ENCODE measurements around the gene TMEM273.
"Not testable (repeated sequence)": the region's sequence is repeated elsewhere in the genome, so short reads cannot be mapped to it uniquely, and the experiment has no call there.

Gene TMEM273

DNA sequence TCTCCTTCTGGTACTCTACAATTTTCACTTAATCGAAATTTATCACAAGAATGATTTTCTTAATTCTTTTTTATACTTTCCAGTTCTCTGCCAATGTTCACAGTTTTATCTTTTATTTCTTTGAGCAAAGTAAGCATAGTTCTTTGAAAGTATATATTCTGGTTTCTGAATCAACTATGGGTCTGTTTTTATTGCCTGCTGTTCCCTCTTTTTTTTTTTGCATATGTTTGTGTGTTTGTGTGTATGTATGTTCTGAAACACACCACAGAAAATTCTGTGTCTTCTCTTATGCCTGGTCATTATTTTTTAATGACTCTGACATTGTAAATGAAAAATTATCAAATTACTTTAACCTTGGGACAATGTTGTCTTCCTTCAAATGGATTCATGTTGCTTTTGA is 15.9 kb upstream of the TMEM273 start:
- H3K27me3 ChIP-seq (ENCODE audit: control insufficient read depth, insufficient read depth, low read length): peaks cover 52% of the 10 kb centered on the region
- H3K36me3 ChIP-seq (ENCODE audit: insufficient read depth, low read length): no peaks in the 10 kb centered on the region
- no peak overlapping the region for H3K9ac ChIP-seq (ENCODE audit: low read depth, low read length)
- H3K9me3 ChIP-seq (replicated peaks; ENCODE audit: low read length): no peaks in the 10 kb centered on the region
- no peak overlapping the region for H3K4me2 ChIP-seq (ENCODE audit: low read length)
- H3K4me3 ChIP-seq (ENCODE audit: low read length): no peak overlapping the region
- no peaks in the 10 kb centered on the region for H3K4me1 ChIP-seq (ENCODE audit: control insufficient read depth, insufficient read depth, low read length)

DNA sequence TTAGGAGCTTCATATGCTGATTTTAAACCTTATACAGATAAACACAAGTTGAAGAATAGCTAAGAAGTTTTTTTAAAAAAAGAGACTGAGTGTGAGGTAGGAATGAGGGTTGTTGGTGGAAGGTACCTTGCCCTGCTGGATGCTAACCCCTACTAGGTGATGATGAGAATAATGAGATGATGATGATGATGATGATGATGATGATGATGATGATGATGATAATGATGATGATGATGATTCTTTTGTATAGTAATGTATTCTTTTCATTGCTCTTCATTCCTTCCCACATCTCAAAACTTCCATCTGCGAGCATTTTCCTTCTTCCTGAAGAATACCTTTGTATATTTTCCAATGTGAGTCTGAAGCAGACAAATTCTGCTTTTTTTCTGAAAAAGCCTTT is 14.1 kb upstream of the TMEM273 start:
- Histone ChIP-seq H3K4me3 (ENCODE audit: low read length) (no peak overlapping the region), H3K9me3 (replicated peaks; ENCODE audit: low read length) (no peaks in the 10 kb centered on the region), H3K27me3 (ENCODE audit: control insufficient read depth, insufficient read depth, low read length) (peaks cover 42% of the 10 kb centered on the region), H3K4me2 (ENCODE audit: low read length) (no peak overlapping the region), H3K4me1 (ENCODE audit: control insufficient read depth, insufficient read depth, low read length) (no peaks in the 10 kb centered on the region), H3K36me3 (ENCODE audit: insufficient read depth, low read length) (no peaks in the 10 kb centered on the region), H3K9ac (ENCODE audit: low read depth, low read length) (no peak overlapping the region)

DNA sequence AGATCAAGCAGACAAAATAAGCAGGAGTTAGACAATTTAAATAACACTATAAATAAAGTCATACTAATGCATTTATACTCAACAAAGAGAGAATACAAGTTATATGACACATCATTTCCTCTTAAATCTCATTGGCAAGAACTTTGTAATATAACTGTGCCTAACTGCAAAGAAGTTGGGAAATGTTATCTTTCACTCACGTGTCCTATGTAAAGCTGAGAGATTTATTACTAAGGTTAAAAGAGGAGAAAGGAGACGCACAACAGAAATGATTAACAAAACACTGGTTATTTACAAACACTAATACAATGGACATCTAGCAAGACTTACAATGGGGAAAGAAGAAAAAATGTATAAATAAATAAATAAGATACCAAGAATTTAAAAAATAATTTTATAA is 12.7 kb upstream of the TMEM273 start:
- Histone ChIP-seq H3K27me3 (ENCODE audit: control insufficient read depth, insufficient read depth, low read length) (peaks cover 37% of the 10 kb centered on the region), H3K4me3 (ENCODE audit: low read length) (no peak overlapping the region), H3K9me3 (replicated peaks; ENCODE audit: low read length) (no peaks in the 10 kb centered on the region), H3K36me3 (ENCODE audit: insufficient read depth, low read length) (no peaks in the 10 kb centered on the region), H3K4me2 (ENCODE audit: low read length) (no peak overlapping the region), H3K9ac (ENCODE audit: low read depth, low read length) (no peak overlapping the region), H3K4me1 (ENCODE audit: control insufficient read depth, insufficient read depth, low read length) (no peaks in the 10 kb centered on the region)

DNA sequence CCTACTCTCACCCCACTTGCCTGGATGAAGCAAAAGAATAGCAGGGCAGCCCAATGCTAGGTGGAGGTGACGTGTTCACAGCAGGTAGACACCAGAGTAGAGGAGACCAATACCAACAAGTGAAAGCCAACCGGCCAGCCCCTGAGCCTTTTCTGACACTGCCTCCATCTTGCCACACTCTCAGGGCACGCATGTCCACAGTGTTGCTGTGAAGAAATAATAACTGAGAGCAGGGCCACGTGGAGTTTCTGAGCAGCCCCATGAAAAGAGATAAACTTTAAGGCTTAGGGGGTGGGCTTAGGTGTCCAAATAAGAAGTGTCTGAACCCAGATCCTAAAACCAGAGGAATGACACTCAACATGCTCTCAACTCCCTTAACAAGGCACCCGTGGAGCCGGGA is 9.0 kb upstream of the TMEM273 start:
- no peaks in the 10 kb centered on the region for H3K36me3 ChIP-seq (ENCODE audit: insufficient read depth, low read length)
- H3K9ac ChIP-seq (ENCODE audit: low read depth, low read length): no peak overlapping the region
- H3K4me1 ChIP-seq (ENCODE audit: control insufficient read depth, insufficient read depth, low read length): no peaks in the 10 kb centered on the region
- H3K9me3 ChIP-seq (replicated peaks; ENCODE audit: low read length): no peaks in the 10 kb centered on the region
- peaks cover 15% of the 10 kb centered on the region for H3K27me3 ChIP-seq (ENCODE audit: control insufficient read depth, insufficient read depth, low read length)
- no peak overlapping the region for H3K4me3 ChIP-seq (ENCODE audit: low read length)
- H3K4me2 ChIP-seq (ENCODE audit: low read length): no peak overlapping the region

DNA sequence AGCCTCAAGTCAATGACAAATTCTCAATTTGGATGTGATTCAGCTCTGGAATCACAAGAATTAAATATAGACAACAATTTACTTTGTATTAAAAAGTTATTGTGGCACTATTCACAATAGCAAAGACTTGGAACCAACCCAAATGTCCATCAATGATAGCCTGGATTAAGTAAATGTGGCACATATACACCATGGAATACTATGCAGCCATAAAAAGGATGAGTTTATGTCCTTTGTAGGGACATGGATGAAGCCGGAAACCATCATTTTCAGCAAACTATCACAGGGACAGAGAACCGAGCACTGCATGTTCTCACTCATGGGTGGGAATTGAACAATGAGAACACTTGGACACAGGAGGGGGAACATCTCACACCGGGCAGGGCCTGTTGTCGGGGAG is 7.7 kb upstream of the TMEM273 start:
- not testable (repeated sequence) for H3K9me3 ChIP-seq (replicated peaks; ENCODE audit: low read length); H3K36me3 ChIP-seq (ENCODE audit: insufficient read depth, low read length); H3K4me1 ChIP-seq (ENCODE audit: control insufficient read depth, insufficient read depth, low read length); H3K27me3 ChIP-seq (ENCODE audit: control insufficient read depth, insufficient read depth, low read length); H3K4me3 ChIP-seq (ENCODE audit: low read length); H3K9ac ChIP-seq (ENCODE audit: low read depth, low read length); H3K4me2 ChIP-seq (ENCODE audit: low read length)

DNA sequence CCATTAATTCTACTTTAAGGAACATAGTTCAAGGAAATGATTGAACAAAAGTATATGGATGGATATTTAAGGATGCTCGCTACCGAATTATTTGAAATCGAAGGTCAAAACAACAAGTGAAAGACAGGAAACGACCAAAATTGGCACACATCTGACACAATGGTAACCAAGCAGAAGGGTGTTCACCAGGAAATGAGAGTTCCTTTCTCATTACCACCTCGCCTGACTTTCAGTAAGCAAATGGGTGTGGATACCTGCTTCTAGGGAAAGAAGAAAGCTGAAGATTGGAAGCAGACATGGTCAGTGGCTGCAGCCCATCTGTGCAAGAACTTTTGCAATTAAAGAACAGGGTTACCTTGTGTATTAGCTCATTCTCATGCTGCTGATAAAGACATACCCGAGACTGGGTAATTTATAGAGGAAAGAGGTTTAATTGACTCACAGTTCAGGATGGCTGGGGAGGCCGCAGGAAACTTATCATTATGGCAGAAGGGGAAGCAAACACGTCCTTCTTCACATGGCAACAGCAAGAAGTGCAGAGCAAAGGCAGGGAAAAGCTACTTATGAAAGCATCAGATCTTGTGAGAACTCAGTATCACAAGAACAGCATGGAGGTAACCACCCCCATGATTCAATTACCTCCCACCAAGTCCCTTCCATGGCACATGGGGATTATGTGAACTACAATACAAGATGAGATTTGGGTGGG is 6.2 kb upstream of the TMEM273 start:
- peaks cover 19% of the 10 kb centered on the region for H3K27me3 ChIP-seq (ENCODE audit: control insufficient read depth, insufficient read depth, low read length)
- H3K4me3 ChIP-seq (ENCODE audit: low read length): no peak overlapping the region
- H3K36me3 ChIP-seq (ENCODE audit: insufficient read depth, low read length): no peaks in the 10 kb centered on the region
- H3K9ac ChIP-seq (ENCODE audit: low read depth, low read length): no peak overlapping the region
- H3K4me1 ChIP-seq (ENCODE audit: control insufficient read depth, insufficient read depth, low read length): no peaks in the 10 kb centered on the region
- no peaks in the 10 kb centered on the region for H3K9me3 ChIP-seq (replicated peaks; ENCODE audit: low read length)
- no peak overlapping the region for H3K4me2 ChIP-seq (ENCODE audit: low read length)

DNA sequence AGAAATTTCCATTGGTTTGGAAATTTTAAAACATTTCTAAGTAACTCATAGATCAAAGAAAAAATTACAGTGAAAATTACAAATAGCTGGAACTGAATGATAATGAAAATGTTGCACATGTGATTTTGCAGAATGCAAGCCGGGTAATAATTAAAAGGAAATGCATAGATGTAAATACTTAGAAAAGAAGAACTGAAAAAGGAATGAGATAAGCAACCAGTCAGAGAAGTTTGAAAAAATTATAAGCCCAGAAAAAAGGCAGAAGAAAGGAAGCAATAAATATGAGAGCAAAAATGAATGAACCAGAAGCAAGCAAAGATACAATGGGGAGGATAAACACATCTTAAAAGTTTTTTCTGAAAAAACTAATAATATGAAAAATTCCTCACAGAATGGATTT is 3.2 kb upstream of the TMEM273 start:
- no peaks in the 10 kb centered on the region for H3K4me1 ChIP-seq (ENCODE audit: control insufficient read depth, insufficient read depth, low read length)
- H3K4me3 ChIP-seq (ENCODE audit: low read length): no peak overlapping the region
- peaks cover 48% of the 10 kb centered on the region for H3K27me3 ChIP-seq (ENCODE audit: control insufficient read depth, insufficient read depth, low read length)
- no peak overlapping the region for H3K9ac ChIP-seq (ENCODE audit: low read depth, low read length)
- H3K4me2 ChIP-seq (ENCODE audit: low read length): no peak overlapping the region
- no peaks in the 10 kb centered on the region for H3K36me3 ChIP-seq (ENCODE audit: insufficient read depth, low read length)
- H3K9me3 ChIP-seq (replicated peaks; ENCODE audit: low read length): no peaks in the 10 kb centered on the region

DNA sequence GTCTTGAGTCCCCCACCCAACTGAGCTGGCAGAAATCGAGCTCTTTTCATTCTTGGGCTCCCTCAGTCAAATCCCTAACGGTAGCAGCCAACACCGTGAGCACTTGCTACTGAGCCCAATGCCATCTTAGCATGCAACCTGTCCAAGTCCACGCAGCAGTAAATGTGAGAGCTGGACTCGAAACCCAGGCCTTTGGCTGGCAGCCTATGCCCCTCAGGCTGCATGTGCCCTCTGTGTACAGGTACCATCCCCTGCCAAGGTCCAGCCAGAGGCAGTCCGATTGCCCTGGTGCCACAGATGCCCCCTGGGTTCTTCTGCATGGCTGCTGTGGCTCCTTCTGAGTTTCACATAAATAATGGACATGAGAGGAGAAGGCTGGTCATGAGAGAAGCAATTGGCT is 1.2 kb upstream of the TMEM273 start:
- peaks cover 53% of the 10 kb centered on the region for H3K27me3 ChIP-seq (ENCODE audit: control insufficient read depth, insufficient read depth, low read length)
- H3K4me1 ChIP-seq (ENCODE audit: control insufficient read depth, insufficient read depth, low read length): no peaks in the 10 kb centered on the region
- H3K9me3 ChIP-seq (replicated peaks; ENCODE audit: low read length): no peaks in the 10 kb centered on the region
- no peak overlapping the region for H3K4me3 ChIP-seq (ENCODE audit: low read length)
- H3K9ac ChIP-seq (ENCODE audit: low read depth, low read length): no peak overlapping the region
- no peak overlapping the region for H3K4me2 ChIP-seq (ENCODE audit: low read length)
- H3K36me3 ChIP-seq (ENCODE audit: insufficient read depth, low read length): no peaks in the 10 kb centered on the region

DNA sequence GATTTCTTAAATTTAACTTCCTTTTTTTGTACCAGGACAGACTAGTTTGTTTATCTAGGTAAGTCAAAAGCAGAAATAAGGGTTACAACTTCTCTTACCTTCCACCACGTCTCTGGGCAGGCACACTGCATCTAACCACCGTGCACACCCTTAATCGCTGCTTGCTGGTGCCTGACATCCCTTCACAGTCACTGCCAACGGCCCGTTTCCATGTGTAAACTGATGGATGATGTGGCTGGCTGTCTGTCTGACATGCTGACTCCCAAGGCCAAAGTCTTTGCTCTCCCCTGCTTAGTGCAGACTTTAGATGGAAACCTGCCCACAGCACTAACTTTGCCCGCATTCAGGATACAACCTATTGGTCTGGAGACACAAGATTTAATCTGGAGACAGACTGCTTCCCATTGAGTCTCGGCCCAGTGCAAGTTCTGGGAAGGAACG is 1.1 kb downstream of the TMEM273 start:
- Histone ChIP-seq H3K4me3 (ENCODE audit: low read length) (no peak overlapping the region), H3K4me2 (ENCODE audit: low read length) (no peak overlapping the region), H3K27me3 (ENCODE audit: control insufficient read depth, insufficient read depth, low read length) (peaks cover 55% of the 10 kb centered on the region), H3K4me1 (ENCODE audit: control insufficient read depth, insufficient read depth, low read length) (no peaks in the 10 kb centered on the region), H3K9ac (ENCODE audit: low read depth, low read length) (no peak overlapping the region), H3K9me3 (replicated peaks; ENCODE audit: low read length) (no peaks in the 10 kb centered on the region), H3K36me3 (ENCODE audit: insufficient read depth, low read length) (no peaks in the 10 kb centered on the region)

DNA sequence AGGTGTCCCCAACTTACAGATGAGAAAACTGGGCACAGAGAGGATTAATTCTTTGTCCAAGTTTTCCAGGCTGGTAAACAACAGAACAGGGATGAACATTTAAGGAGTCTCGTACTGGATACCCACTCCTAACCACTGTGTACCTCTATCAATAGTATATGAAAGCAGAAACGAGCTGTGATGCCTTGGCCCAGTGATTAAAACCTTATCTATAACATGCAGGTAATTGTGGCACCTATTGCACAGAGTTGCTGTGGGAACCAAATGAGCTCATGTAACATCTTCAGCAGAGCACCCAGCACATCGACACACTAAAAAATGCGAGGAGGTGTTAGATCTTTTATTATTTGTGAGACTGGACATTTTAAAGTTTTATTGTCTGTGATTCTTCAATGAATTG is 1.6 kb downstream of the TMEM273 start:
- no peak overlapping the region for H3K9ac ChIP-seq (ENCODE audit: low read depth, low read length)
- H3K36me3 ChIP-seq (ENCODE audit: insufficient read depth, low read length): no peaks in the 10 kb centered on the region
- no peaks in the 10 kb centered on the region for H3K9me3 ChIP-seq (replicated peaks; ENCODE audit: low read length)
- no peaks in the 10 kb centered on the region for H3K4me1 ChIP-seq (ENCODE audit: control insufficient read depth, insufficient read depth, low read length)
- no peak overlapping the region for H3K4me2 ChIP-seq (ENCODE audit: low read length)
- no peak overlapping the region for H3K4me3 ChIP-seq (ENCODE audit: low read length)
- H3K27me3 ChIP-seq (ENCODE audit: control insufficient read depth, insufficient read depth, low read length): peaks cover 55% of the 10 kb centered on the region

DNA sequence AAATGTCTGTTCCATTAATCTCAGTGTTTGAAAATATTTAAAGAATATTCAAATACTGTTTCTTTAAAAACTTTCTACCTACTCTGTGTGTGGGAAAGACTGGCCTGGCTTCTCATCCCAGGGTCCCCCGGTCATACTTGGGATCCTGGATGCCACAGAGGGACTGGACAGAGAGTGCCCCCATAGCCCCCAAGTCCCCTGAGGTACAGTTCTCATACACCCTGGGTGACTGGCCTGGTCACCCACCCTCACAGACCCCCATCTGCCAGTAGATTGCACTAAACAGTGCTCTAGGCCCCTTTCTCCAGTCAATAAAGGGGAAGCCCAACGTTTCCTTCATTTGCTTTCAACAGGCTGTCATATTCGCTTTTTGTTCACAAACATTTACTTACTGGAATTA is 3.0 kb downstream of the TMEM273 start:
- H3K4me3 ChIP-seq (ENCODE audit: low read length): no peak overlapping the region
- no peak overlapping the region for H3K9ac ChIP-seq (ENCODE audit: low read depth, low read length)
- peaks cover 50% of the 10 kb centered on the region for H3K27me3 ChIP-seq (ENCODE audit: control insufficient read depth, insufficient read depth, low read length)
- H3K9me3 ChIP-seq (replicated peaks; ENCODE audit: low read length): no peaks in the 10 kb centered on the region
- no peaks in the 10 kb centered on the region for H3K4me1 ChIP-seq (ENCODE audit: control insufficient read depth, insufficient read depth, low read length)
- H3K36me3 ChIP-seq (ENCODE audit: insufficient read depth, low read length): no peaks in the 10 kb centered on the region
- H3K4me2 ChIP-seq (ENCODE audit: low read length): no peak overlapping the region

DNA sequence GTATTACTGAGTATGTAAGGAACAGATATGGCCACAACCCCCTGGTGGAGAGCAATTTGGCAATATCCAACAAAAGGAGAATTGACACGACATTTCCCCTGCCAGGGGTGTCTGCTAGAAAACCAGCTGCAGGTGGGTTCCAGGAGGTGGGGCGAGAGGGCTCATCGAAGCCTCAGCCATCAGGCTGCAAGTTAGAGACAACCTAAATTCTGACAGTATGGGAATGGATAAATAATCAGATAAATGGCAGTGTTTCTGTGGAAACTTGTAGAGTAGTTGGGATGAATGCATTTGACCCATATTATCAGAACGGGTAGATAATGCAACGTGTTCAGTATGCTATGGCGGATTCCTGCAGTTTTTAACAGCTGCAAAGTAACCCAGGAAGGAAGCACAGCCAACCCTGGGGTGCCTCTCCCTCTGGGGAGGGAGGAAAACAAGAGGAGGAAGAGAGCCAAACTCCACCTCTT is 3.5 kb downstream of the TMEM273 start:
- Histone ChIP-seq H3K4me3 (ENCODE audit: low read length) (no peak overlapping the region), H3K9me3 (replicated peaks; ENCODE audit: low read length) (no peaks in the 10 kb centered on the region), H3K27me3 (ENCODE audit: control insufficient read depth, insufficient read depth, low read length) (peaks cover 44% of the 10 kb centered on the region), H3K4me1 (ENCODE audit: control insufficient read depth, insufficient read depth, low read length) (no peaks in the 10 kb centered on the region), H3K9ac (ENCODE audit: low read depth, low read length) (no peak overlapping the region), H3K4me2 (ENCODE audit: low read length) (no peak overlapping the region), H3K36me3 (ENCODE audit: insufficient read depth, low read length) (no peaks in the 10 kb centered on the region)
